Effector memory CD4-positive, alpha-beta T cell (primary cell): ENCODE data around the gene PRUNE2.

Experiments
- DNase-seq, 3 donors: peaks; one replicate each; pipeline ENCODE4 v3.0.0-alpha.2; 2020
- H3K27ac ChIP-seq: 2 replicates; pipeline ENCODE4 v1.7.0; 2013; ENCODE audit warnings: mild to moderate bottlenecking, low read length, moderate library complexity; ENCODE audit not compliant: insufficient read depth, poor library complexity, severe bottlenecking
- H3K27me3 ChIP-seq: replicated peaks from 2 replicates; pipeline ENCODE4 v1.7.0; 2013; ENCODE audit warnings: mild to moderate bottlenecking, low read length; ENCODE audit not compliant: insufficient read depth, control insufficient read depth, poor library complexity, severe bottlenecking
- H3K36me3 ChIP-seq: 2 replicates; pipeline ENCODE4 v1.7.0; 2013; ENCODE audit warnings: mild to moderate bottlenecking, low read length, moderate library complexity; ENCODE audit not compliant: control insufficient read depth, insufficient read depth
- H3K4me1 ChIP-seq: 2 replicates; pipeline ENCODE4 v1.7.0; 2013; ENCODE audit warnings: low read length, mild to moderate bottlenecking; ENCODE audit not compliant: control insufficient read depth, insufficient read depth, poor library complexity, severe bottlenecking
- H3K4me3 ChIP-seq: 2 replicates; pipeline ENCODE4 v1.7.0; 2013; ENCODE audit warnings: low read length, low read depth, mild to moderate bottlenecking; ENCODE audit not compliant: insufficient read depth, poor library complexity, severe bottlenecking
- H3K9me3 ChIP-seq: 2 replicates; pipeline ENCODE4 v1.7.0; 2013; ENCODE audit warnings: mild to moderate bottlenecking, low read length, moderate library complexity; ENCODE audit not compliant: control insufficient read depth

Gene PRUNE2

GRCh38 chr9:76716085-76716672 lies 189.7 kb downstream of the PRUNE2 start:
- Histone ChIP-seq H3K4me3 (no peak overlapping the region), H3K36me3 (no peaks in the 10 kb centered on the region), H3K27ac (no peak overlapping the region), H3K9me3 (no peaks in the 10 kb centered on the region), H3K4me1 (no peaks in the 10 kb centered on the region), H3K27me3 (no peaks in the 10 kb centered on the region)
- DNase-seq, result no peak

GRCh38 chr9:76713381-76713780 lies 192.5 kb downstream of the PRUNE2 start:
- Histone ChIP-seq H3K4me1 (no peaks in the 10 kb centered on the region), H3K36me3 (no peaks in the 10 kb centered on the region), H3K4me3 (no peak overlapping the region), H3K9me3 (no peaks in the 10 kb centered on the region), H3K27ac (no peak overlapping the region), H3K27me3 (no peaks in the 10 kb centered on the region)
- no peak for DNase-seq

- H3K4me3 ChIP-seq, result no peak overlapping the region
- H3K27me3 ChIP-seq, result no peaks in the 10 kb centered on the region
- no peak for DNase-seq
- H3K4me1 ChIP-seq, result no peaks in the 10 kb centered on the region
- no peak overlapping the region for H3K27ac ChIP-seq
- H3K9me3 ChIP-seq, result no peaks in the 10 kb centered on the region
- H3K36me3 ChIP-seq, result no peaks in the 10 kb centered on the region
Observed at GRCh38 chr9:76709020-76709419, 196.9 kb downstream of the PRUNE2 start.

GRCh38 chr9:76707510-76707909 lies 198.4 kb downstream of the PRUNE2 start:
- Histone ChIP-seq H3K9me3 (no peaks in the 10 kb centered on the region), H3K4me1 (no peaks in the 10 kb centered on the region), H3K27me3 (no peaks in the 10 kb centered on the region), H3K27ac (no peak overlapping the region), H3K4me3 (no peak overlapping the region), H3K36me3 (no peaks in the 10 kb centered on the region)
- DNase-seq, result no peak

- Histone ChIP-seq H3K4me3 (no peak overlapping the region), H3K27ac (no peak overlapping the region), H3K9me3 (no peaks in the 10 kb centered on the region), H3K4me1 (no peaks in the 10 kb centered on the region), H3K36me3 (no peaks in the 10 kb centered on the region), H3K27me3 (no peaks in the 10 kb centered on the region)
- no peak for DNase-seq
Observed at GRCh38 chr9:76704593-76705204, 201.2 kb downstream of the PRUNE2 start.

- Histone ChIP-seq H3K4me1 (no peaks in the 10 kb centered on the region), H3K36me3 (no peaks in the 10 kb centered on the region), H3K27ac (no peak overlapping the region), H3K9me3 (no peaks in the 10 kb centered on the region), H3K4me3 (no peak overlapping the region), H3K27me3 (no peaks in the 10 kb centered on the region)
- no peak for DNase-seq
Observed at GRCh38 chr9:76703270-76703669, 202.6 kb downstream of the PRUNE2 start.

- Histone ChIP-seq H3K9me3 (no peaks in the 10 kb centered on the region), H3K27ac (no peak overlapping the region), H3K27me3 (no peaks in the 10 kb centered on the region), H3K4me3 (no peak overlapping the region), H3K36me3 (no peaks in the 10 kb centered on the region), H3K4me1 (no peaks in the 10 kb centered on the region)
- no peak for DNase-seq
Observed at GRCh38 chr9:76701441-76702039, 204.4 kb downstream of the PRUNE2 start.

- Histone ChIP-seq H3K4me3 (no peak overlapping the region), H3K4me1 (no peaks in the 10 kb centered on the region), H3K36me3 (no peaks in the 10 kb centered on the region), H3K27ac (no peak overlapping the region), H3K27me3 (no peaks in the 10 kb centered on the region), H3K9me3 (no peaks in the 10 kb centered on the region)
- no peak for DNase-seq
Observed at GRCh38 chr9:76700916-76701315, 205.0 kb downstream of the PRUNE2 start.

- no peak overlapping the region for H3K27ac ChIP-seq
- H3K4me1 ChIP-seq, result no peaks in the 10 kb centered on the region
- no peaks in the 10 kb centered on the region for H3K27me3 ChIP-seq
- no peaks in the 10 kb centered on the region for H3K36me3 ChIP-seq
- no peak for DNase-seq
- no peak overlapping the region for H3K4me3 ChIP-seq
- H3K9me3 ChIP-seq, result no peaks in the 10 kb centered on the region
Observed at GRCh38 chr9:76699971-76700370, 205.9 kb downstream of the PRUNE2 start.

- no peak overlapping the region for H3K27ac ChIP-seq
- DNase-seq, result no peak
- H3K4me3 ChIP-seq, result no peak overlapping the region
- H3K36me3 ChIP-seq, result no peaks in the 10 kb centered on the region
- no peaks in the 10 kb centered on the region for H3K4me1 ChIP-seq
- no peaks in the 10 kb centered on the region for H3K27me3 ChIP-seq
- H3K9me3 ChIP-seq, result no peaks in the 10 kb centered on the region
Observed at GRCh38 chr9:76697554-76697953, 208.4 kb downstream of the PRUNE2 start.
